ENCODE results near the gene ZNF277.

Gene ZNF277

GRCh38 chr7:112334366-112334765, 127.9 kb downstream of the ZNF277 start:
- no peak overlapping the region for H3K27ac ChIP-seq (ENCODE audit: low read depth, low read length)
- peaks cover 17% of the 10 kb centered on the region for H3K36me3 ChIP-seq (ENCODE audit: control insufficient read depth, insufficient read depth, low read length)

GRCh38 chr7:112336261-112336660, 129.8 kb downstream of the ZNF277 start:
- H3K4me1 ChIP-seq (ENCODE audit: control insufficient read depth, insufficient read depth, low read length): peaks cover 31% of the 10 kb centered on the region
- H3K36me3 ChIP-seq (ENCODE audit: control insufficient read depth, insufficient read depth, low read length): peaks cover 27% of the 10 kb centered on the region
- H3K27me3 ChIP-seq (ENCODE audit: control insufficient read depth, insufficient read depth, low read length): no peaks in the 10 kb centered on the region
- H3K9ac ChIP-seq (ENCODE audit: low read depth, low read length): no peak overlapping the region
- H3K4me3 ChIP-seq (ENCODE audit: low read depth, low read length): no peak overlapping the region
- no peaks in the 10 kb centered on the region for H3K9me3 ChIP-seq (ENCODE audit: control insufficient read depth, insufficient read depth, low read length)
- no peak overlapping the region for H3K27ac ChIP-seq (ENCODE audit: low read depth, low read length)

More at GRCh38 chr7:112334366-112334765, 127.9 kb downstream of the ZNF277 start:
- Histone ChIP-seq H3K9ac (ENCODE audit: low read depth, low read length) (no peak overlapping the region), H3K4me1 (ENCODE audit: control insufficient read depth, insufficient read depth, low read length) (peaks cover 39% of the 10 kb centered on the region), H3K4me3 (ENCODE audit: low read depth, low read length) (no peak overlapping the region), H3K9me3 (ENCODE audit: control insufficient read depth, insufficient read depth, low read length) (no peaks in the 10 kb centered on the region), H3K27me3 (ENCODE audit: control insufficient read depth, insufficient read depth, low read length) (no peaks in the 10 kb centered on the region)

- H3K9ac ChIP-seq (ENCODE audit: low read depth, low read length): no peak overlapping the region
- H3K4me3 ChIP-seq (ENCODE audit: low read depth, low read length): no peak overlapping the region; the same call in 1 of the 2 replicates
- no peaks in the 10 kb centered on the region for H3K27me3 ChIP-seq (ENCODE audit: control insufficient read depth, insufficient read depth, low read length)
- peak overlapping the region; percentile 61 for H3K27ac ChIP-seq (ENCODE audit: low read depth, low read length)
- H3K36me3 ChIP-seq (ENCODE audit: control insufficient read depth, insufficient read depth, low read length): peaks cover 35% of the 10 kb centered on the region
- H3K9me3 ChIP-seq (ENCODE audit: control insufficient read depth, insufficient read depth, low read length): no peaks in the 10 kb centered on the region
- peaks cover 23% of the 10 kb centered on the region for H3K4me1 ChIP-seq (ENCODE audit: control insufficient read depth, insufficient read depth, low read length)
Observed at GRCh38 chr7:112336936-112337576, 130.6 kb downstream of the ZNF277 start.

- H3K4me1 ChIP-seq (ENCODE audit: control insufficient read depth, insufficient read depth, low read length): peaks cover 23% of the 10 kb centered on the region
Observed at GRCh38 chr7:112337892-112338291, 131.4 kb downstream of the ZNF277 start.

GRCh38 chr7:112338786-112339185, 132.3 kb downstream of the ZNF277 start:
- Histone ChIP-seq H3K36me3 (ENCODE audit: control insufficient read depth, insufficient read depth, low read length) (peaks cover 52% of the 10 kb centered on the region), H3K9ac (ENCODE audit: low read depth, low read length) (no peak overlapping the region), H3K9me3 (ENCODE audit: control insufficient read depth, insufficient read depth, low read length) (no peaks in the 10 kb centered on the region), H3K4me1 (ENCODE audit: control insufficient read depth, insufficient read depth, low read length) (peaks cover 18% of the 10 kb centered on the region), H3K27ac (ENCODE audit: low read depth, low read length) (no peak overlapping the region), H3K27me3 (ENCODE audit: control insufficient read depth, insufficient read depth, low read length) (no peaks in the 10 kb centered on the region), H3K4me3 (ENCODE audit: low read depth, low read length) (no peak overlapping the region)

More at GRCh38 chr7:112337892-112338291, 131.4 kb downstream of the ZNF277 start:
- Histone ChIP-seq H3K27me3 (ENCODE audit: control insufficient read depth, insufficient read depth, low read length) (no peaks in the 10 kb centered on the region), H3K9me3 (ENCODE audit: control insufficient read depth, insufficient read depth, low read length) (no peaks in the 10 kb centered on the region), H3K4me3 (ENCODE audit: low read depth, low read length) (no peak overlapping the region; the same call in 1 of the 2 replicates), H3K36me3 (ENCODE audit: control insufficient read depth, insufficient read depth, low read length) (peaks cover 44% of the 10 kb centered on the region), H3K27ac (ENCODE audit: low read depth, low read length) (no peak overlapping the region), H3K9ac (ENCODE audit: low read depth, low read length) (no peak overlapping the region)

- no peak overlapping the region for H3K4me3 ChIP-seq (ENCODE audit: low read depth, low read length)
- H3K27ac ChIP-seq (ENCODE audit: low read depth, low read length): no peak overlapping the region
- H3K4me1 ChIP-seq (ENCODE audit: control insufficient read depth, insufficient read depth, low read length): peaks cover 18% of the 10 kb centered on the region
- no peaks in the 10 kb centered on the region for H3K27me3 ChIP-seq (ENCODE audit: control insufficient read depth, insufficient read depth, low read length)
- no peaks in the 10 kb centered on the region for H3K9me3 ChIP-seq (ENCODE audit: control insufficient read depth, insufficient read depth, low read length)
- H3K9ac ChIP-seq (ENCODE audit: low read depth, low read length): no peak overlapping the region
- peaks cover 60% of the 10 kb centered on the region for H3K36me3 ChIP-seq (ENCODE audit: control insufficient read depth, insufficient read depth, low read length)
Observed at GRCh38 chr7:112341464-112341863, 135.0 kb downstream of the ZNF277 start.

GRCh38 chr7:112346381-112347060, 140.0 kb downstream of the ZNF277 start:
- H3K9me3 ChIP-seq (ENCODE audit: control insufficient read depth, insufficient read depth, low read length): no peaks in the 10 kb centered on the region
- no peak overlapping the region for H3K27ac ChIP-seq (ENCODE audit: low read depth, low read length)
- H3K27me3 ChIP-seq (ENCODE audit: control insufficient read depth, insufficient read depth, low read length): no peaks in the 10 kb centered on the region
- no peaks in the 10 kb centered on the region for H3K4me1 ChIP-seq (ENCODE audit: control insufficient read depth, insufficient read depth, low read length)
- no peak overlapping the region for H3K9ac ChIP-seq (ENCODE audit: low read depth, low read length)
- H3K36me3 ChIP-seq (ENCODE audit: control insufficient read depth, insufficient read depth, low read length): peaks cover 30% of the 10 kb centered on the region
- H3K4me3 ChIP-seq (ENCODE audit: low read depth, low read length): no peak overlapping the region

- no peaks in the 10 kb centered on the region for H3K4me1 ChIP-seq (ENCODE audit: control insufficient read depth, insufficient read depth, low read length)
- H3K27ac ChIP-seq (ENCODE audit: low read depth, low read length): no peak overlapping the region
- no peak overlapping the region for H3K9ac ChIP-seq (ENCODE audit: low read depth, low read length)
- no peak overlapping the region for H3K4me3 ChIP-seq (ENCODE audit: low read depth, low read length)
- no peaks in the 10 kb centered on the region for H3K9me3 ChIP-seq (ENCODE audit: control insufficient read depth, insufficient read depth, low read length)
- H3K36me3 ChIP-seq (ENCODE audit: control insufficient read depth, insufficient read depth, low read length): peaks cover 24% of the 10 kb centered on the region
- H3K27me3 ChIP-seq (ENCODE audit: control insufficient read depth, insufficient read depth, low read length): no peaks in the 10 kb centered on the region
Observed at GRCh38 chr7:112347088-112347487, 140.6 kb downstream of the ZNF277 start.

GRCh38 chr7:112350585-112350984, 144.1 kb downstream of the ZNF277 start:
- Histone ChIP-seq H3K36me3 (ENCODE audit: control insufficient read depth, insufficient read depth, low read length) (no peaks in the 10 kb centered on the region), H3K9ac (ENCODE audit: low read depth, low read length) (no peak overlapping the region), H3K27ac (ENCODE audit: low read depth, low read length) (no peak overlapping the region), H3K9me3 (ENCODE audit: control insufficient read depth, insufficient read depth, low read length) (no peaks in the 10 kb centered on the region), H3K4me1 (ENCODE audit: control insufficient read depth, insufficient read depth, low read length) (no peaks in the 10 kb centered on the region), H3K4me3 (ENCODE audit: low read depth, low read length) (no peak overlapping the region), H3K27me3 (ENCODE audit: control insufficient read depth, insufficient read depth, low read length) (no peaks in the 10 kb centered on the region)

- Histone ChIP-seq H3K27ac (ENCODE audit: low read depth, low read length) (no peak overlapping the region), H3K27me3 (ENCODE audit: control insufficient read depth, insufficient read depth, low read length) (no peaks in the 10 kb centered on the region), H3K9ac (ENCODE audit: low read depth, low read length) (no peak overlapping the region), H3K9me3 (ENCODE audit: control insufficient read depth, insufficient read depth, low read length) (no peaks in the 10 kb centered on the region), H3K36me3 (ENCODE audit: control insufficient read depth, insufficient read depth, low read length) (no peaks in the 10 kb centered on the region), H3K4me1 (ENCODE audit: control insufficient read depth, insufficient read depth, low read length) (no peaks in the 10 kb centered on the region), H3K4me3 (ENCODE audit: low read depth, low read length) (no peak overlapping the region)
Observed at GRCh38 chr7:112356596-112356995, 150.1 kb downstream of the ZNF277 start.

- Histone ChIP-seq H3K27me3 (ENCODE audit: control insufficient read depth, insufficient read depth, low read length) (no peaks in the 10 kb centered on the region), H3K4me3 (ENCODE audit: low read depth, low read length) (no peak overlapping the region), H3K27ac (ENCODE audit: low read depth, low read length) (no peak overlapping the region), H3K4me1 (ENCODE audit: control insufficient read depth, insufficient read depth, low read length) (no peaks in the 10 kb centered on the region), H3K9ac (ENCODE audit: low read depth, low read length) (no peak overlapping the region), H3K36me3 (ENCODE audit: control insufficient read depth, insufficient read depth, low read length) (no peaks in the 10 kb centered on the region), H3K9me3 (ENCODE audit: control insufficient read depth, insufficient read depth, low read length) (no peaks in the 10 kb centered on the region)
Observed at GRCh38 chr7:112357136-112357535, 150.6 kb downstream of the ZNF277 start.

All from HUES48 (cell line).